Gastrocnemius medialis (tissue), 4 donors: ENCODE results near the gene SNTG2.

ENCODE experiments used
- CTCF ChIP-seq, 5 experiments: fragments of 450-650 bp in 3 of 5; fragments of 200-600 bp in 2 of 5; sonication (generic) in 2 of 5; IDR thresholded peaks in 4 of 5; conservative IDR thresholded peaks in 1 of 5; 1 replicate in 4 of 5; 2 replicates in 1 of 5; pipeline ENCODE4 v1.5.1; 2016 to 2019; ENCODE audit warnings: antibody characterized with exemption in 5 of 5, mild to moderate bottlenecking in 3 of 5, moderate library complexity in 3 of 5
- POLR2A ChIP-seq, 2 donors: fragments of 450-650 bp; IDR thresholded peaks; one replicate each; pipeline ENCODE4 v1.6.1; 2017; ENCODE audit warnings: antibody characterized with exemption in 2 of 2, mild to moderate bottlenecking in 2 of 2, moderate library complexity in 2 of 2

GRCh38 chr2:1236606-1237005 is 286.0 kb downstream of the SNTG2 start:
- no peak for TF ChIP-seq POLR2A (IDR thresholded peaks at IDR 0.05)
- no peak for TF ChIP-seq CTCF (IDR thresholded peaks at IDR 0.05 in 4 of 5, conservative IDR thresholded peaks at IDR 0.05 in 1 of 5)
